Right cardiac atrium (tissue), 5 donors: ENCODE data around the gene NMUR2. TPM values are rescaled to one million over a fixed set of nuclear protein-coding genes. Genes with fewer than 3 reads are reported as not detected.

Source experiments
- ATAC-seq, 2 donors: fragments of 200-7000 bp; cut with Tn5 transposase; one replicate each; pipeline versions ENCODE4 v1.8.0 to v1.9.1; 2020; ENCODE audit warnings: moderate library complexity in 2 of 2, mild to moderate bottlenecking in 1 of 2
- DNase-seq, 3 donors: peaks; one replicate each; pipeline ENCODE4 v3.0.0-alpha.2; 2020
- H3K27ac ChIP-seq: one replicate; pipeline ENCODE4 v1.5.1; 2013; ENCODE audit warnings: mild to moderate bottlenecking, low read length, control low read depth, moderate library complexity
- H3K27me3 ChIP-seq: one replicate; pipeline ENCODE4 v1.6.1; 2013; ENCODE audit not compliant: control insufficient read depth, insufficient read depth
- H3K4me1 ChIP-seq: one replicate; pipeline ENCODE4 v1.6.1; 2013; ENCODE audit warnings: low read length; ENCODE audit not compliant: control insufficient read depth, insufficient read depth
- H3K4me3 ChIP-seq: one replicate; pipeline ENCODE4 v1.5.1; 2013; ENCODE audit warnings: low read length, control low read depth
- H3K9me3 ChIP-seq: one replicate; pipeline ENCODE4 v1.6.1; 2013; ENCODE audit warnings: low read length; ENCODE audit not compliant: control insufficient read depth
- WGBS: extraction: QIAGEN DNeasy Blood & Tissue Kit; methylation state at CpG from one replicate; pipeline ENCODE4 v1.1.7; 2013; 5-methylcytosine and 5-hydroxymethylcytosine counted together
- intact Hi-C, 4 donors: fragments of 100-400 bp; cut with DNase I; formaldehyde crosslinking; loops; one replicate each; pipeline versions ENCODE4 v1.11.0 to v1.14.0; 2022 to 2023
- long read RNA-seq, 4 donors: library from polyadenylated mRNA; unstranded; transcript quantifications; one replicate each; pipeline ENCODE4 v2.0.0, GENCODE V29; 2020 to 2021
- polyA plus RNA-seq: library from polyadenylated mRNA; stranded (reverse); fragments of 200-250 nt; gene quantifications from one replicate; pipeline ENCODE4 v1.2.3, GENCODE V29; 2013
- total RNA-seq, 4 donors: library from RNA; stranded (reverse); fragmentation: NEBNext Ultra II Directional; extraction: Animal tissue kit (Norgen Biotek cat#: 25700); gene quantifications; one replicate each; pipeline ENCODE4 v1.2.1, GENCODE V29; 2021
- donor health status: healthy with polysubstance abuse.
- donor health status: DM: no; HTN: yes; CAD: no.
- donor health status: DM: no; HTN: no; CAD: no.
- donor health status: DM: no; HTN: yes; CAD: no; lungs with severe emphysema.
- donor health status: DM: yes; HTN: yes; CAD: no.

Gene NMUR2
- under 1 TPM in 1 of 4 donors, not detected in 3; 0.62 TPM for total RNA-seq
- 0.09 TPM for polyA plus RNA-seq
- long read RNA-seq, donor 1: 0 reads
- long read RNA-seq, donor 2: 0 reads
- long read RNA-seq, donor 3: 0 reads
- long read RNA-seq, donor 4: 0 reads

- peak in 2 of 3 donors; percentile 10 to 47 for DNase-seq
These were observed at the start of gene NMUR2 for GRCh38 chr5:152405145-152405544. Gene NMUR2 (minus strand): TSS chr5:152405279. CDS start chr5:152405113, 166 bp downstream.

GRCh38 chr5:152443935-152444334 lies 38.9 kb upstream of the NMUR2 start:
- H3K4me3 ChIP-seq: no peak overlapping the region
- DNase-seq (no peak), ATAC-seq (no peak)
- H3K27me3 ChIP-seq: no peaks in the 10 kb centered on the region
- H3K4me1 ChIP-seq: no peaks in the 10 kb centered on the region
- intact Hi-C loops: no loop called here
- 72% methylated on average over 2 of the region's 2 CpGs for WGBS
- no peaks in the 10 kb centered on the region for H3K9me3 ChIP-seq
- H3K27ac ChIP-seq: no peak overlapping the region

More at GRCh38 chr5:152405145-152405544, at the start of gene NMUR2:
- intact Hi-C loops: no loop called here
- Histone ChIP-seq H3K27me3 (no peaks in the 10 kb centered on the region), H3K9me3 (no peaks in the 10 kb centered on the region), H3K4me3 (no peak within 1 kb of the TSS), H3K4me1 (no peaks in the 10 kb centered on the region), H3K27ac (no peak within 1 kb of the TSS)
- 13% methylated on average over 7 of the region's 7 CpGs for WGBS
- ATAC-seq: peak in 1 of 2 donors; percentile 29

- ATAC-seq (no peak), DNase-seq (no peak)
- intact Hi-C loops: no loop called here
- WGBS: 53% methylated on average over 3 of the region's 3 CpGs
- Histone ChIP-seq H3K27ac (no peak overlapping the region), H3K9me3 (no peaks in the 10 kb centered on the region), H3K4me3 (no peak overlapping the region), H3K4me1 (no peaks in the 10 kb centered on the region), H3K27me3 (no peaks in the 10 kb centered on the region)
These were observed 34.7 kb upstream of the NMUR2 start for GRCh38 chr5:152439791-152440190.

GRCh38 chr5:152437866-152438265 lies 32.8 kb upstream of the NMUR2 start:
- Histone ChIP-seq H3K4me3 (no peak overlapping the region), H3K27ac (no peak overlapping the region), H3K4me1 (no peaks in the 10 kb centered on the region), H3K9me3 (no peaks in the 10 kb centered on the region), H3K27me3 (no peaks in the 10 kb centered on the region)
- 60% methylated on average over 3 of the region's 3 CpGs for WGBS
- no peak for DNase-seq
- intact Hi-C loops: no loop called here
- no peak for ATAC-seq

GRCh38 chr5:152427721-152428120 lies 22.6 kb upstream of the NMUR2 start:
- Histone ChIP-seq H3K4me1 (no peaks in the 10 kb centered on the region), H3K27ac (no peak overlapping the region), H3K27me3 (no peaks in the 10 kb centered on the region), H3K4me3 (no peak overlapping the region), H3K9me3 (no peaks in the 10 kb centered on the region)
- intact Hi-C loops: no loop called here
- 50% methylated on average over 3 of the region's 3 CpGs for WGBS
- ATAC-seq: no peak
- DNase-seq: no peak

GRCh38 chr5:152425083-152425482 lies 20.0 kb upstream of the NMUR2 start:
- H3K27me3 ChIP-seq: no peaks in the 10 kb centered on the region
- 84% methylated on average over 2 of the region's 2 CpGs for WGBS
- ATAC-seq (no peak), DNase-seq (no peak)
- H3K4me1 ChIP-seq: no peaks in the 10 kb centered on the region
- H3K9me3 ChIP-seq: no peaks in the 10 kb centered on the region
- no peak overlapping the region for H3K4me3 ChIP-seq
- intact Hi-C loops: no loop called here
- H3K27ac ChIP-seq: no peak overlapping the region

GRCh38 chr5:152424501-152424900 lies 19.4 kb upstream of the NMUR2 start:
- Histone ChIP-seq H3K4me3 (no peak overlapping the region), H3K27ac (no peak overlapping the region), H3K4me1 (no peaks in the 10 kb centered on the region), H3K27me3 (no peaks in the 10 kb centered on the region), H3K9me3 (no peaks in the 10 kb centered on the region)
- intact Hi-C loops: no loop called here
- no peak for ATAC-seq
- no peak for DNase-seq
- WGBS: 83% methylated on average over 2 of the region's 2 CpGs

GRCh38 chr5:152422081-152422480 lies 17.0 kb upstream of the NMUR2 start:
- DNase-seq: no peak
- H3K27me3 ChIP-seq: no peaks in the 10 kb centered on the region
- no peaks in the 10 kb centered on the region for H3K4me1 ChIP-seq
- H3K27ac ChIP-seq: no peak overlapping the region
- intact Hi-C loops: no loop called here
- no peak overlapping the region for H3K4me3 ChIP-seq
- 54% methylated on average over 2 of the region's 2 CpGs for WGBS
- H3K9me3 ChIP-seq: no peaks in the 10 kb centered on the region
- ATAC-seq: no peak

GRCh38 chr5:152412129-152412528 lies 7.0 kb upstream of the NMUR2 start:
- 84% methylated on average over 1 of the region's 1 CpG for WGBS
- H3K27ac ChIP-seq: no peak overlapping the region
- DNase-seq (no peak), ATAC-seq (no peak)
- H3K9me3 ChIP-seq: no peaks in the 10 kb centered on the region
- no peak overlapping the region for H3K4me3 ChIP-seq
- intact Hi-C loops: no loop called here
- no peaks in the 10 kb centered on the region for H3K4me1 ChIP-seq
- no peaks in the 10 kb centered on the region for H3K27me3 ChIP-seq

- intact Hi-C loops: no loop called here
- H3K27ac ChIP-seq: no peak overlapping the region
- ATAC-seq (no peak), DNase-seq (no peak)
- H3K9me3 ChIP-seq: no peaks in the 10 kb centered on the region
- no peaks in the 10 kb centered on the region for H3K4me1 ChIP-seq
- H3K4me3 ChIP-seq: no peak overlapping the region
- no peaks in the 10 kb centered on the region for H3K27me3 ChIP-seq
- WGBS: 77% methylated on average over 1 of the region's 1 CpG
These were observed 1.0 kb upstream of the NMUR2 start for GRCh38 chr5:152406082-152406481.

GRCh38 chr5:152404494-152404893 lies 585 bp downstream of the NMUR2 start:
- WGBS: 94% methylated on average over 23 of the region's 23 CpGs
- Histone ChIP-seq H3K9me3 (no peaks in the 10 kb centered on the region), H3K27ac (no peak overlapping the region), H3K4me1 (no peaks in the 10 kb centered on the region), H3K4me3 (no peak overlapping the region), H3K27me3 (no peaks in the 10 kb centered on the region)
- DNase-seq (peak in 1 of 3 donors; percentile 24), ATAC-seq (no peak)
- intact Hi-C loops: no loop called here

- H3K4me3 ChIP-seq: no peak overlapping the region
- H3K27ac ChIP-seq: no peak overlapping the region
- DNase-seq (no peak), ATAC-seq (no peak)
- H3K4me1 ChIP-seq: no peaks in the 10 kb centered on the region
- no peaks in the 10 kb centered on the region for H3K9me3 ChIP-seq
- intact Hi-C loops: no loop called here
- 64% methylated on average over 2 of the region's 2 CpGs for WGBS
- no peaks in the 10 kb centered on the region for H3K27me3 ChIP-seq
These were observed 2.0 kb downstream of the NMUR2 start for GRCh38 chr5:152403046-152403445.
